Iris pigment epithelial cell (primary cell): ENCODE measurements around the gene NMNAT3.

Experiments
- DNase-seq: peaks from one replicate; pipeline ENCODE4 v3.0.0-alpha.2; 2011; ENCODE audit warnings: low read depth

Gene NMNAT3

DNA sequence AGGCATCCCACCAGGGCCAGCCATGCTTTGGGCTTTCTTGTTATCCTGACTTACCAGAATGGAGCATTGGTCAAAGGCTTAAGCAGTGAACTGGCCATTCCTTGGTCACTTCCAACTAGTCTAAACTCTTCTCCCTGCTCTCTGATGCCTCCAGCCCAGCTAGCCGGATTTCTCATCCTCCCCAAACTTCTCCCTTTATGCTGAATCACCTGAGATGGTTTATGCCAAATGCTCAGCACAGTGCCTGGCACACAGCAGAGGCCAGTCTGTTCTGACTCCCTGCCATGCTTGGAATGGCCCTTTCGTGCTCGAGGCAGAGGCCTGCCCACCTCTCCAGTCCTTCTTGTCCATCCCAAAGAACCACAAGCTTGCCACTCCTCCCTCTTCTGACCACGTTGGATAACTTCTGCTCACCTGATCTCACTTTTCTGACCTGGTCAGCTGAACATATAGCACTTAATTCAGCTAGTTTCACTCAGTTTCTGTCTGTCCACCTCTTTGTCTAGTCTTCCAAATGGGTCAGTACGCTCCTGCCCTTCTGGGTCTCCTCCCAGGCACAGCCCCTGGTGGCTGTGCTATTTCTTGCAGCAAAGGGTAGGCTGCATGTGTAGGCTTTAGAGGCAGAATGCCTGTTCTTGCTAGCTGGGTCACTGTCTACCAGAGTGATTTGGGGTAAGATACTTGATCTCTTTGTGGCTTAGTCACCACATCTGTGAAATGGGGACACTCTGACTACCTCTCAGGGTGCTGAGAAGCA, 136.1 kb downstream of the NMNAT3 start:
- DNase-seq = no peak

DNA sequence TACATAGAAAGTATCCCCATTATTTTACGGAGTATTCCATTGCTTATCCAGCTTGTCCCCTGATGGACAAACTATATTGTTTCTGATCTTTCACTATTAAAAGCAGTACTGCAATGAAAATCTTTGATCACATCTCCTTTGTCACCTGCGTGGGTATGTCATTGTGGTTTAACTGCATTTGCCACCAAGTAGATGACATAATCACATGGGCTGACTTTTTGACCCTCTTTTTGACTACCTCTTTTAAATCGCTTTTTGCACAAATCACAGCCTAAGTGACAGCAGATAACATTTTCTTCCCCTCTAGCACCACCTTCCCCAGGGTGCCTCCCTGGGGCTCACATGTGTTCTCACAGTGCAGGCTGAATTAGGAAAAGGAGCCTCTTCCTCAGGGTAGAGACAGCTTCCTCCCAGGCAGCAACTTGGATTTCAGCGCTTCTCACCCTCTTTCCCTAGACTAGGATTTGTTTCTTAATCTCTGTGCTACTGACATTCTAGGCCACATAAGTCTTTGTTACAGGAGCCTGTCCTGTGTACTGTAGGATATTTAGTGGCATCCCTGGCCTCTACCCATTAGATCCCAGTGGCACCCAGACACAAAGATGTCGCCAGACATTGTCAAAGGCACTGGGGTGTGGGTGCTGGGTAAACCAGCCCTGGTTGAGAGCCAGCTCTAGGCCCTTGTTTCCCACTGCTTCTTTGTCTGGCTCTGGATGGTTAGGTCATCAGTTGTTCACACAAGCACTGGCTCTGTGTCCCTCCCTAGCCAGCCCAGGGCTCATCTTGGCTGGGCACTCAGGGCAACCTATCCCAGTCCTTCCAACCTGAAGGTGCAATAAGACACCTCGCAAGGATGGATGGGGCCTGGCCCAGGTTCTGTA, 136.9 kb downstream of the NMNAT3 start:
- no peak for DNase-seq

DNA sequence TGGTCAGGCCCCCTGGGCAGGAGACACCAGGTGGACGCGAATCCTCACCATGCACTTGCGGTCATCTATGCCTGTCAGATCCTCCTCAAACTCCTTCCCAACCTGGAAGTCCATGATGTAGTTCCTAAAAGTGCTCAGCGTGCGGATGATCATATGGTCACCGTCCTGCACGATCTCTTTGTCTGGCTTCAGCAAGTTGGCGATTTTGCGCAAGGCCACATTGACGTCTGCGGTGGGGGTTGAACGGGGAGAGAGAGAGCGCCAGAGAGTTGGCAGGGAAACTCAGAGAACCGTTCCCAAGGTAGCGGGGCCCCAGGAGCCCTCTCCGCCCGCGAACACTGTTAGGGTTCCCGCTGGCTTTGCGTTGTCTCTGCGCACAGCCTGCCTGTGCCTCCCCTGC, 139.0 kb downstream of the NMNAT3 start:
- peak; percentile 71 for DNase-seq

DNA sequence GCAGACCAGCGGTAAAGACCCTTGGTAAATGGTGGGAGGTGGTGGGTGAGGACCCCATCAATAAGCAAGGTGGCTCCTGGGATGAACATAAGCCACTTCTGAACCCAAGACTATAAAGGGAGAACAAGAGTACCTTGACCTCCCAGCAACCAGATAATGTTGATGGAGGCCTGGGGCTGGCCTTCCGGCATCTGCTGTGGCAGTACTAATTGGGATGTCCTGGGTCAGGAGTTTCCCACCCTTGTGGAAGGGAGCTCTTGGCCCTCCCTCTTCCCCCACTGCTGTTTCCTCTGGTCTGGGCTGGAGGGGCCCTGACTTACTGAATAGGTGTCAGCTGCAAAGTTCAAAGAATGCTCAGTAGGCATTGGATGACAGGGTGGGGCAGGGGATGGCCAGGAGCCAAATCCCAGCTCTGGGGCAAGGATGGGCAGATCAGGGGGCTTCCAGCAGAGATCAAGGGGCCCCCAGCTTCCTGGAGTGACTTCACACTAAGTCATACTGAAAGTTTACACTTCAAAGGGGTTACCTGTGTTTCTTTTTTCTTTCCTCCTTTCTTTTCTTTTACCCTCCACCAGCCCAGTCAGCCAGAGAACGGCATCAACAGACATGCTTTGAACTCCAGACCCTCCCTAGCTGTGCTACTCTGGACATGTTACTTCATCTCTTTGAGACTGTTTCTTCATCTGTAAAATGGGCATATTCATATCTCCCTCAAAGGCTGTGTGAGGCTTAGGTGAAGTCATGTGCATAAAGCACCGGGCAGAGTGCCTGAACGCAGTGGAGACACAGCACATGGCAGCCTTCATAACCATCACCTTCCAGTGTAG, 139.8 kb downstream of the NMNAT3 start:
- no peak for DNase-seq

DNA sequence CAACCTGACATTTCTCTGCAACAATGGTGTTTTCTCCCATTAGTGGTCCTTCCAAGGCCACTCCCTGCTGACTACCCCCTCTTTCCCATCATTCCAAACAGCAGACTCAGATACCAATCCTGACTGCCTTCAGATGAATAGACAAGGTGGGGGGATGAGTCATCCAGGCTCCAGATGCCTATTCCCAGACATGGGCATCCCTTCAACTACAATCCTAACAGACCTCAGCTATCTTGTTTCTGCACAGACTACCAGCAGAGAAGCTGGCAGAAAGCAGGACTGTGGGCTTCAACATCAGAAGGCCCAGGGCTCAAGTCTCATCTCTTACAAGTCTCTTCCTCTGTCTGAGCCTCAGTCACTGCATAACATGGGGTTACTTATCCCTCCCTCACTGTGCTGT, 140.4 kb downstream of the NMNAT3 start:
- peak; percentile 56 for DNase-seq

DNA sequence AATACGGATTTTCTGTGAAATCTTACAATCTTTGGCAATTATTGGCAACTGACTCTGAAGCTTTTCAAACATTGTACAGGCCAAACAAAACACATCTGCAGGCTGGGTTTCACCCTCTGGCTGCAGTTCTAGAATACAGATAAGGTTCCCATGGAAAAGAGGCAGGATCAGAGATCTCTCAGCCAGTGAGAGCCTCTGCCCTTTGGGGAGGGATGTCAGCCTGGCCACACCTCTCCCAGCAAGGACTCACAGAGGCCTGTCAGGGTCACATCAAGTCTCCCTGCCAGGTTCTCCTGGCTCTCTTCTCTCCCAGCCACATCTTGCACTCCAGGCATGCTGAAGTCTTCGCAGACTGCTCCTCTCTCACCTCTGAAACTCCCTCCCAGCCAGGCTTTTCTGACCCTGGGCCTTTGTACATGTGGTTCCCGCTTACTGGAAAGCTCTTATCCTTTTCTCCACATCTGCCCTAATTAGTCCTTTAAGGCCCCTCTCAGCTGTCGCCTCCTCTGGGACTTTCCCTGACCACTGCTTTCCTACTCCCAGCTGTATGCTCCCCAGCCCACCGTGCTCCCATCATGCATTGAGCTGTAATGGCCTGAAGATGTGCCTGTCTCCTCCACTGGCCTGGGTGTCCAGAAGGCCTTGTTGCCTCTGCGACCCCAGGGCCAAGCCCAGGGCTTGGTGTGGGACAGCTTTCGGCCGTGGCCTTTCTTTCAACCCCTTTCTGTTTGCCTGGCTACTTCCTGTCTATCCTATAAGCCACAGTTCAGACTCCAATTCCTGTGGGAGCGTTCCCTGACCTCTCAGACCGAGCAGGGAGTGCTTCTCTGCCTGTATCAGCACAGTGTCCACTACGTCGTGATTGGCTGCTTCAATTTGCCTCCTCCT, 142.5 kb downstream of the NMNAT3 start:
- peak; percentile 82 for DNase-seq

DNA sequence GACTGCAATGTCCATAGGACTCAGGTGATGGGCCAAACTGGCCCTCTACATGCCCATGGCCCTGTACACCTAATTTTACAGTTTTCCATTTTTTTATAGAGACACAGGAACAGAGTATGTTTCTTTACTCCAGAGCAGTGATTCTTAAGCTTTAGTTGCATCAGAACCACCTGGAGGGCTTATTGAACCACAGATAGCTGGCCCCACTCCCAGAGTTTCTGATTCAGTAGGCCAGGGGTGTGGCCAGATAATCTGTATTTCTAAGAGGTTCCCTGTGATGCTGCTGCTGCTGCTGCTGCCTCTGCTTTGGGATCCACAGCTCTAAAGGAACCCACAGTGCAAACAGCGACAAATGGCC, 143.3 kb downstream of the NMNAT3 start:
- DNase-seq = peak; percentile 96

DNA sequence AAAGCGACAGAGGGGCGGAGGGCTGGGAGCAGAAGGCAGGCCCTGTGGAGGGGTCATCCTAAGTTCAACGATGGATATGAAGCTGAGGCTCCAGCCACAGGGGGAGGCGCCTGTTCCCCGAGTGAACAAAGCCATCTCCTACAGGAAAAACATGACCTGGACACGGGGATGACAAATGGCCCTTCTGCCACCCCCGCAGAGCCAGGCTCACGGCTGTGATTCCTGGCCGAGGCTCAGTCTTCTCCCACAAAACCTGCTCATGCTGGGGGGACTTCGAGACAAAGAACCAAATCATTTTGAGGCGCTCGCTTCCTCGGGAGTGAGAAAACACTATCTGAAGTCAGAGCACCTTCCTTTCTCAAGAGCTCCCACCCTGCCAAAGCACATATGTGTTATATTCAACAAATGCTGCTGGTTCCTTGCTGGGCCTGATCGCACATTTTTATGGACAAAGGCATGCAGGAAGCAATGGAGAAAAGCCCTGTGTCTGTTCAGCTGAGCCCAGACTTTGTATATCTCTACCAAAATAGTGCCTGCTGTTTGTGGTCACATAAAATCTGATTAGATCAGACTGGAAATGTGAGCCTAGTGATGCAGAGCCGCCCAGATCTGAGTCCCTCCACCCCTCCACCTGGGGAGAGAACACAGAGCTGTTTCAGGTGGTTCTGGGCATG, 143.9 kb downstream of the NMNAT3 start:
- peak; percentile 67 for DNase-seq

DNA sequence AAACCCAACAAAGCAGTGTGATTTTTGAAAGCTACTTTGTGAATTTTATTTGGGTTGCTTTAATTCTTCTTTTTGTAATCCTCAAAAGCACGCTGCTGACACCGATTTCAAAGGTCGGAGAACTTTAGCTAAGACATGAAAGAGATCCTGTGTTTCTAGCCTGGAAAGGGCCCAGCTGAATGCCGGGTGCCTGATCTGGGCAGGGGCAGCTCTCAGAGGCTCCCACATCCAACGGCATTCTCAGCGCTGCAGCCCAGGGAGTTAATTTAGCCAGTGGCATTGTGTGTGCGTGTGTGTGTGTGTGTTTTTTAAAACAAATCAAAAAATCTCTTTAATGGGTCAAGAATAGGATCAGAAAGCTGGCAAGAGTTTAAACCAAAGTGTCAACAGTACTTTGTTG, 144.8 kb downstream of the NMNAT3 start:
- DNase-seq = no peak

DNA sequence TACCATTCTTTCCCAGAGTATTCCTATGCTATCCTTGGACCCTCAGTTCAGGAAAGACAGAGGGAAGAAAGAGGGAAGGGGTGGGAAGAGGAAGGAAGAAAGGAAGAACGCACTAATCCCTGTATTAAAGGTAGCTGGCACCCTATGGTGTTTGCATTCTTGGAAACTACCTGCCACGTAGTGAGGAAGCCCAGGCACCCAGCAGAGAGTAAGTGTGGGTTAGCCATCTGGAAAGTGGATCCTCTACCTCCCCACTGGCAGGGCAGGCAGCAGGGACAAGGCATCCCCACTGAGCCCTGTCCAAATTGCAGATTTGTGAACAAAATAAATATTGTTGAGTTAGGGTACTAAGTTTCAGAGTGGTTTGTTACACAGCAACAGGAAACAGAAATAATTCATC, 147.1 kb downstream of the NMNAT3 start:
- DNase-seq = no peak

DNA sequence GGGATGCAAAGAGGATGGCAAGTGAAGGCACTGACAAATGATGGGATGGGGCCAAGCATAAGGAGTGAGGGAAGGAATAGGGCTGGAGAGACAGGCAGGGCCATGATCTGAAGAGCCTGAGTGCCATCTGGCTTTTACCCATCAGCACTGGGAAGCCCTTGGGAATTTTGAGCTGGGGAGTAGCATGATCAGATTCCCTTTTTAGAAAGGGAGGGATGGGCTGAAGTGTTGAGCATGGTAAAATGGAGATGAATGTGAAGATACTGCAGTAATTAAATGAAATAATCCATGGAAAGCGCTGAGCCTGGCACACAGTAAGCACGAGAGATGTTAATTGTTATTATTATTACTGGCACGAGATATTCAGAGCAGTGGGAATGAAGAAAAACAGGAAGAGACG, 148.1 kb downstream of the NMNAT3 start:
- no peak for DNase-seq

DNA sequence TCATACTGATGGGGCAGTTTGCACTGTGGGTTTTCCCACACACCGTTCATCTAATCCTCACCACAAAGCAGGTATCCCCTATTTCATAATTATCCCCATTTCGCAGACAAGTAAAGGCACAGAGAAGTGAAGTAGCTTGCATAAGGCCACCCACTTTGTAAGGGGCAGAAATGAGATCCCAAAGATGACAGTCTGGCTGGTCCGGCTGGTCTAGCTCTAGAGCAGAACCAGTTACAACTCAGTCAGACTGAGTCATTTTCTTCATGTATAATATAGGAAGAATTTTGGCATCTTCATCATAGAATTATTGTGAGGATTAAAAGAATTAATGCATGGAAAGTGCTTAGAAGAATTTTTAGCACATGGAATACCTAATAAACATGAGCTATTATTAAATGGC, 148.8 kb downstream of the NMNAT3 start:
- no peak for DNase-seq

DNA sequence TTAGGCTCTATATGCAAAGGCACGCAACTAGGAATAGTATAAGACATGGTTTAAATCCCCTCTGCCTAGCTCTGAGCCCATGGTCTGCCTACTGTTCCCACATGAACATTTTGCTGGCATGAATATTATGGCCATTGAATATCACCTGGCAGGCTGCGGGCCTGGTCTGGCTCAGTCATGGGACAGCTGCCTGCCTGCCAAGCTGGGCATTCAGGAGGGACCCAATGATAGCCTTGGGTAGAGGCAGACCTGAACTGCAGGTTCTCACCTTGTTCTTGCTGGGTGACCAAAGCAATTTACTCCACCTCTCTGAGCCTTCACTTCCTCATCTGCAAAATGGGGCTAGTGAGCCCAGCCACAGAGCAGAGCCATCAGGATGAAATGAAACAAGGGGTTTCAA, 149.5 kb downstream of the NMNAT3 start:
- no peak for DNase-seq

DNA sequence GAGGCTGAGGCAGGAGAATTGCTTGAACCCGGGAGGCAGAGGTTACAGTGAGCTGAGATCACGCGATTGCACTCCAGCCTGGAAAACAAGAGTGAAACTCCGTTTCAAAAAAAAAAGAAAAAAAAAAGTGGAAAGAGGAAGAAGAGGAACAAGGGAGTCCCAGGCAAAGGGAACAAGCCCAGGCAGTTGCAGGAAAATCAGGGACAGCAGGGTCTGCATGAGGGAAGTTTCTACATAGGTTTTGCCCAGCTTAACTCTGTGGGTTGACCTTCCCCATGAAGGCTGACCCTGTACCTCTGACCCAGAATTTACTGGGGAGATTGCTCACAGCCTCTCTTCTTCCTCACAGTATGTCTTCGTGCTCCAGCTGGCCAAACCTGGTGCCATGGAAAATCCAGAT, 150.5 kb downstream of the NMNAT3 start:
- DNase-seq = no peak

DNA sequence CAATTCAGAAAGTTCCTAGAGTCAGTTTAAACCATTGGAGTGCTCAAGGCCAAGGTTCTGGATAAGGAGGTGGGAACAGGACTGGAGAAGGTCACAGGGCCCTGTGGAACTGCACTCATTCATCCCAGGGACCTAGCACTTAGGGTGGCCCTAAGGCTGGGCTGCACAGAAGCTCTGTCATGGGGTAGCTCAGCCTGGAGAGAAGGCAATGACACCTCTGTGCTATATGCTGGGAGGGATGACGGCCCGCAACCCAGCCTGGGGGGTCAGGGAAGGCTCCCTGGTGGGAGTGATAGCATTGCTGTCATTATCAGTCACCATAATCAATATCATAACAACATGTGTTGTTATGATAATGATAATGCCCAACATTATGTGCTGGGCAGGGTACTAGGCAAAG, 151.6 kb downstream of the NMNAT3 start:
- DNase-seq = no peak

DNA sequence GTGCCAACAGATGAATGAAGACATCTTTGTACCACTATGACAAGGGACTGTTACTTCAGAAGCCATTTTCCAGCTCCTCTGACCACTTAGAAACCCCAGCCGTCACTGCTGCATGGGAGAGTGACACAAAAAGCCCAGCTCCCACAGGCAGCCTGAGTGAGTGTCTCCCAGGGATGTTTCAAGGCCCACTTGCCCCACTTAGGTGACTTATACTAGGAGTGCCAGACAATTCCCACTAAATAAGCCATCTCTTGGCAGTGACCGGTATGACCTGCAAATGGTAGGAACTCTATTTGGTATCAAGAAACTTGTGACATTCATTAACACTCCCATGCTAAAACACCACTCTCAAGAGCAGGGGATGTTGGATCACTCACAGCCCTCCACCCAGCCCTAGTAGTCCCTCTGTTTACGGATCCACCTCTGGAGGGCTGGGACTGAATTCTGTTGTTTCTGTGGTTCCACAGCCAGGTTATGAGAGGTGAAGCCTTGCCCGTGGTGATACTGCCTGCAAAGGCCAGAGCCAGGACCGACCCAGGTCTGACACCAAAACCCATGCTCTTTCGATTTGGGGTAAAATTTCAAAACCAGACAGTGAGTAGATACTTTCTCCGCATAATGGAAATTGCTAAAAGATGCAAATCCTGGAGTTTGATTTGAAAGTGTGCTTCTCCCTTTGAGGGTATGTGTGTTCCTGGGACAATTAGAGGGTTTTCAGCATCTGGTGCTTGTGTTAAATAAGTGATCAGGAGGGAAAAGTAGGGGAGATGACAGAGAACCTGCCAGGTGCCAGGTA, 152.7 kb downstream of the NMNAT3 start:
- no peak for DNase-seq

DNA sequence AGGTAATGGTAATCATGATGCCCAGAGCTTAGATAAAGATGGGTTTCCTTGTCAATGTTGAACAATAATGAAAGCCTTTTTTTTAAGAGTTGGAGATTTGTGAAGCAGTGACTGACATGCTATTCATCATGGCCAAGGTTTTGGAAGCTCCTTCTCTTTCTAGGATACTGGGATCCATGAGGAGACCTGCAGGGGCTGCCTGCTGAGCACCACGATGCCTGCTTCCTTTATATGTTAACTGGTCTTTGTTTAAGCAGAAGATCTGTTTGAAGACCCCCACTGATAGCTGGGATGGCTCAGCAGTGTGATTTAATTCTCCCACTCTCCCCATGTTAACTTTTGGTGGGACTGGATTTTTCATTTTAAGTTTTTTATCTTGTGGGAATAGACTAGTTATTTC, 154.1 kb downstream of the NMNAT3 start:
- no peak for DNase-seq

DNA sequence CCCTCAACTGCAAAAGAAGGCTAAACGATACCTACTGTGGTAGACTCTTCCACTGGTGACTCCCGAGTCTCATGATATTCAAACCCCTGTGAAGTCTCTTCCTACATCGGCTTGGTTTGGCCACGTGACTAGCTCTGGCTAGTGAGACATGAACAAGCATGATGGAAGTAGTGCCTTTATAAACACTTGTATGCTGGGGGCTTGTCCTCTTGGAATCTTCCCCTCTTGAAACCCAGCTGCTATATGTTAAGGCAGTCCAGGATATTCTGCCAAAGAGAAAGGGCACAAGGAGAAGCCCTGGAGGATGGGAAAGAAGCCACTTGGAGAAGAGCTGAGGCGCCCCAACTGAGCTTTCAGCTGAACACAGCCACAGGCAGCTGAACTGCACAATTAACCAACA, 154.6 kb downstream of the NMNAT3 start:
- DNase-seq = no peak

DNA sequence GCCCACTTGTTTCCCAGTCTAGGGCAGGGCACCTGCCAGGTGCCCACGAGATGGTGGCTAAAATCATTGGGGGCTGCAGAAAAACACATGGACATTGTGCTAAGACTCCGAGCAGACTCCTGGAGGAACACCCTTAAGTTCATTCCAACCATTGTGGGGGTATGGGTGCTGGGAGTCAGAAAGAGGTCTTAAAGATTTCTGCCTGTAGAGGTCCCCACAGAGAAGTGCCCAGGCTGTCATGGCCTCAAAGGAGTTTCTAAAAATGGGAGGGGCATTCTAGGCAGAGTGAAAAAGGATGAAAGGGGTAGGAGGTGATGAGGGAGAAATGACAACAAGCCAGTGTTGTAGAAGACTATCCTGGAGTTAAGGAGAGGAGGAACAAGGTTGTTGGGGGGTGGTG, 155.4 kb downstream of the NMNAT3 start:
- no peak for DNase-seq

DNA sequence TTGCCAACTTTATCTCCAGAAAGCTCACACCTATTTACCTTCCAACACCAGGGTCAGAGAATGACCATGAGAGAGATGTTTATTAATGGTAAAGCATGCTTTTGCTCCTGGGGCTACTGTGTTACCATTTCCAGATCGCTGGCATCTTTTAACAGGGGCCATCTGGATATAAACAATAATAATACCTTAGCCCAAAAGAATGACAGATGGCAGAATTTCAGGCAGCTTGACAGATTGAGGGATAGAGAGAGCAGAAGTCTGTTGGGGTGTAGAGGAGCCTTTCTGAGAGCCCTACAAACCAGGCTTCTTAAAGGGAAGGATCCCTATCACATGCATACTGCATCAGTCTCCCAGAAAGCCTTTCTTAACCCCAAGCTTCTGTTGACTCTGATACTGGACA, 156.0 kb downstream of the NMNAT3 start:
- DNase-seq = no peak
